Gastrocnemius medialis (tissue), 4 donors: ENCODE measurements around the gene CAMTA1. TPM values are rescaled to one million over a fixed set of nuclear protein-coding genes. Genes with fewer than 3 reads are reported as not detected.
"Not testable (repeated sequence)": the region's sequence is repeated elsewhere in the genome, so short reads cannot be mapped to it uniquely, and the experiment has no call there.

ENCODE experiments used
- ATAC-seq, 2 donors: fragments of 150-250 bp; one replicate each; pipeline ENCODE4 v1.9.1; 2016
- DNase-seq, 2 donors: peaks; one replicate each; pipeline ENCODE4 v3.0.0-alpha.2; 2019
- H3K27ac ChIP-seq, 4 donors: fragments of 200-600 bp; sonication (generic); 1 replicate in 1 of 4; 2 replicates in 3 of 4; pipeline ENCODE4 v1.5.1; 2016 to 2018; ENCODE audit warnings: mild to moderate bottlenecking in 2 of 4, moderate library complexity in 1 of 4
- H3K27me3 ChIP-seq, 3 donors: fragments of 200-600 bp; sonication (generic) in 2 of 3; 1 replicate in 1 of 3; 2 replicates in 2 of 3; pipeline versions ENCODE4 v1.5.1 to v1.6.0; 2016 to 2019; ENCODE audit warnings: mild to moderate bottlenecking in 1 of 3, moderate library complexity in 1 of 3
- H3K36me3 ChIP-seq, 2 donors: fragments of 200-600 bp; sonication (generic) in 1 of 2; one replicate each; pipeline ENCODE4 v1.5.1; 2017 to 2018
- H3K4me1 ChIP-seq, 2 donors: fragments of 200-600 bp; sonication (generic) in 1 of 2; one replicate each; pipeline ENCODE4 v1.5.1; 2016 to 2017; ENCODE audit warnings: mild to moderate bottlenecking in 2 of 2
- H3K4me3 ChIP-seq, 4 donors: fragments of 200-600 bp; sonication (generic) in 3 of 4; 1 replicate in 1 of 4; 2 replicates in 3 of 4; pipeline ENCODE4 v1.5.1; 2016 to 2019; ENCODE audit warnings: mild to moderate bottlenecking in 2 of 4
- H3K9me3 ChIP-seq, 3 donors: fragments of 200-600 bp; sonication (generic) in 2 of 3; 1 replicate in 1 of 3; 2 replicates in 2 of 3; pipeline ENCODE4 v1.5.1; 2016 to 2019
- POLR2A ChIP-seq, 2 donors: fragments of 450-650 bp; IDR thresholded peaks; one replicate each; pipeline ENCODE4 v1.6.1; 2017; ENCODE audit warnings: antibody characterized with exemption in 2 of 2, mild to moderate bottlenecking in 2 of 2, moderate library complexity in 2 of 2
- in situ Hi-C, 4 donors: fragments of 200-750 bp; cut with MboI; loops; one replicate each; pipeline versions ENCODE4 v1.15.0 to v1.8.0; 2017; ENCODE audit warnings: low sequenced_read_pairs in 4 of 4
- intact Hi-C: fragments of 100-400 bp; cut with DNase I; formaldehyde crosslinking; loops from one replicate; pipeline ENCODE4 v1.15.1; 2023; ENCODE audit warnings: low total_unique reads
- total RNA-seq, 4 donors: library from RNA; depleted of rRNA; stranded (reverse); fragments of >200 nt; gene quantifications; one replicate each; pipeline versions ENCODE4 v1.1.0 to v1.2.3, GENCODE V29; 2016
- TF ChIP-seq, protein P1 (sequence below), 5 experiments: fragments of 450-650 bp in 3 of 5; fragments of 200-600 bp in 2 of 5; sonication (generic) in 2 of 5; IDR thresholded peaks in 4 of 5; conservative IDR thresholded peaks in 1 of 5; 1 replicate in 4 of 5; 2 replicates in 1 of 5; pipeline ENCODE4 v1.5.1; 2016 to 2019; ENCODE audit warnings: antibody characterized with exemption in 5 of 5, mild to moderate bottlenecking in 3 of 5, moderate library complexity in 3 of 5

Gene CAMTA1
- total RNA-seq, 4 donors from 2014 or later, result 60.5 to 113 (median 70.4) TPM

DNA sequence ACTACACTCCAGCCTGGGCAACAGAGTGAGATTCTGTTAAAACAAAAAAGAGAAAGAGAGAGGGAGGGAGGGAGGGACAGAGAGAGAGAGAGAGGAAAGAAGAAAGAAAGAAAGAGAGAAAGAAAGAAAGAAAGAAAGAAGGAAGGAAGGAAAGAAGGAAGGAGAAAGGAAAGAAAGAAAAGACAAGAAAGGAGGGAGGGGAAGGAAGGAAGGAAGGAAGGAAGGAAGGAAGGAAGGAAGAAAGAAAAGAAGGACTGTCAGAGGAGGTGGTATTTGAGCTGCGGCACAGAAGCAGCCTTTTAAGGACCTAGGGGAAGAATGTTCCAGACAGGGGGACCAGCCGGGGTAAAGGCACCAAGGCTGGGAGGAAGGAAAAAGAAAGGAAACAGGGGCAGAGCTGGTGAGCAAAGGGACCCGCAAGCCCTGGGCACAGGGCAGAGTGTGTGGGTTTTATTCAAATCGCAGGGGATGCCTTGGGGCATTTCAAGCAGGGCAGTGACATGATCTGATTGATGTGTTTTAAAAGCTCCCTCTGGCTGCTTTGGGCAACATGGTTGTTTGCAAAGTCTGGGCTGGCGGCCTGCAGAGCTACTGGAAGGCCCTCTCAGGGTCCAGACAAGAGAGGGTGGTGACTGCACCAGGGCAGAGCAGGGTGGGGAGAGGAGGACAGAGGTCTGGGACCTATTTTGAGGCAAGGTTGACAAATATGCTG, 808.9 kb downstream of the CAMTA1 start:
- intact Hi-C loops, result no loop called here
- no peak overlapping the region for H3K27ac ChIP-seq
- no peak for DNase-seq
- no peaks in the 10 kb centered on the region for H3K4me1 ChIP-seq
- no peak for ATAC-seq
- in situ Hi-C loops, result no loop called here
- no peaks in the 10 kb centered on the region for H3K36me3 ChIP-seq
- H3K9me3 ChIP-seq, result no peaks in the 10 kb centered on the region
- TF ChIP-seq POLR2A (IDR thresholded peaks at IDR 0.05), result no peak
- TF ChIP-seq, protein P1, sequence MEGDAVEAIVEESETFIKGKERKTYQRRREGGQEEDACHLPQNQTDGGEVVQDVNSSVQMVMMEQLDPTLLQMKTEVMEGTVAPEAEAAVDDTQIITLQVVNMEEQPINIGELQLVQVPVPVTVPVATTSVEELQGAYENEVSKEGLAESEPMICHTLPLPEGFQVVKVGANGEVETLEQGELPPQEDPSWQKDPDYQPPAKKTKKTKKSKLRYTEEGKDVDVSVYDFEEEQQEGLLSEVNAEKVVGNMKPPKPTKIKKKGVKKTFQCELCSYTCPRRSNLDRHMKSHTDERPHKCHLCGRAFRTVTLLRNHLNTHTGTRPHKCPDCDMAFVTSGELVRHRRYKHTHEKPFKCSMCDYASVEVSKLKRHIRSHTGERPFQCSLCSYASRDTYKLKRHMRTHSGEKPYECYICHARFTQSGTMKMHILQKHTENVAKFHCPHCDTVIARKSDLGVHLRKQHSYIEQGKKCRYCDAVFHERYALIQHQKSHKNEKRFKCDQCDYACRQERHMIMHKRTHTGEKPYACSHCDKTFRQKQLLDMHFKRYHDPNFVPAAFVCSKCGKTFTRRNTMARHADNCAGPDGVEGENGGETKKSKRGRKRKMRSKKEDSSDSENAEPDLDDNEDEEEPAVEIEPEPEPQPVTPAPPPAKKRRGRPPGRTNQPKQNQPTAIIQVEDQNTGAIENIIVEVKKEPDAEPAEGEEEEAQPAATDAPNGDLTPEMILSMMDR (IDR thresholded peaks at IDR 0.05 in 4 of 5, conservative IDR thresholded peaks at IDR 0.05 in 1 of 5), result no peak
- no peaks in the 10 kb centered on the region for H3K27me3 ChIP-seq
- no peak overlapping the region for H3K4me3 ChIP-seq

- Histone ChIP-seq H3K36me3 (no peaks in the 10 kb centered on the region), H3K27me3 (no peaks in the 10 kb centered on the region), H3K4me3 (no peak overlapping the region), H3K9me3 (no peaks in the 10 kb centered on the region), H3K4me1 (no peaks in the 10 kb centered on the region), H3K27ac (no peak overlapping the region)
- ATAC-seq (no peak), DNase-seq (no peak)
- in situ Hi-C loops, result no loop called here
- no peak for TF ChIP-seq POLR2A (IDR thresholded peaks at IDR 0.05)
- TF ChIP-seq, protein P1 (IDR thresholded peaks at IDR 0.05 in 4 of 5, conservative IDR thresholded peaks at IDR 0.05 in 1 of 5), result no peak
- intact Hi-C loops, result no loop called here
Observed at GRCh38 chr1:7594714-7595295, 809.6 kb downstream of the CAMTA1 start.

DNA sequence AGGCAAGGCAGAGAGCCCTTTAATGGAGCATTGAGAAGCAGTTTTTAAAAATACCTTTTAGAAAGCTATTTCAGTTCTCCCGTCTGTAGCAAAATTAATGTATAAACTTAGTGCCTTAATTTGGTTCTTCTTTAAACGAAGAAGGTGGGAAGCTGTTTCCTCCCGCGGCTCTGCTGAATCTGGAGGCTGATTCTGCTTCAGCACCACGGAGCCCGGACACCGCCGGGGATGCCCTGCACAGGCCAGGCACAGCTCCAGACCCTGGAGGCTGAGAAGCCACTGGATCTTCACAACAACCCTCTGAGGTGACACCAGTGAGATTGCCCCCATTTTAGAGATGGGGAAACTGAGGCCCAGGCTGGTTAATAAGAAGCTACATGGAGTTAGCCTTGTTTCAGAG, 810.1 kb downstream of the CAMTA1 start:
- Histone ChIP-seq H3K9me3 (no peaks in the 10 kb centered on the region), H3K4me1 (no peaks in the 10 kb centered on the region), H3K27me3 (no peaks in the 10 kb centered on the region), H3K4me3 (no peak overlapping the region), H3K27ac (no peak overlapping the region), H3K36me3 (no peaks in the 10 kb centered on the region)
- TF ChIP-seq POLR2A (IDR thresholded peaks at IDR 0.05), result no peak
- TF ChIP-seq, protein P1 (IDR thresholded peaks at IDR 0.05 in 4 of 5, conservative IDR thresholded peaks at IDR 0.05 in 1 of 5), result no peak
- intact Hi-C loops (no loop called here), in situ Hi-C loops (no loop called here)
- no peak for ATAC-seq
- no peak for DNase-seq

DNA sequence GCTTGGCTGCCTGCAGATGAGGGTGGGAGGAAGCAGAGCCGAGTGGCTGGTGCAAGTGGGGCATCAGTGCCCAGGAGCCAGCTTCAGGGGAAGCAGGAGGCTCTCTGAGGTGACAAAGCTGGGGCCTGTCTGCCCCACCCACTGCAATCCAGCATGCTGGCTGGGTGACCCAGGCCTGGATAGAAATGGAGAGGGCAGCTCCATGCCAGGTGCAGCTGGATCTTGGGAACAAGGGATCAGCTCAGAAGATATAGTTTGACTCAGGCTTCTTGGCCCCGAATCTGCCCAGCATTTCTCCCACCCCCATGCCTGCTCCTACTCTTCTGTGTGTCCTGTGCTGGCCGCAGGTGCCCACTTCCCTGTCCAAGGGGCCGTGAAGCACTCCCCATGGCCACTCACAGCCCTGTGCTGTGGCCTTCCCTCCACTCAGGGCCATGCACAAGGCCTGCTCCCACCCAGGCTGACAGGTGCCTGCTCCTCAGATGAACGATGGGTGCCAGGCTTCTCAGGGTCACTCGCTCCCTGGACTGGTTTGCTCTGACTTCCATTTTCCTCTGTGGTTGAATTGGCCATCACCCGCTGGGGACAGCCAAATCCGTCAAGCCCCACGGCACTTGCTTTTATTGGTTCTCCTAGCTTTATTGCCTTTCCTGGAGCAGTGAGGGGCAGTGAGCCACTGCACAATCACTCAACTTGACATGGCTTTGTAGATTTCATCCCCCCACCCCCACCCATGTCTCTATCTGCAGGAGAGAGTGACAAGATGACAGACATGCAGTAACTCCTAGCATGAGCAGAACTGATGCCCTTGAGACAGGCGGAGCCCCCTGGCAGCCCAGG, 811.1 kb downstream of the CAMTA1 start:
- DNase-seq (no peak), ATAC-seq (no peak)
- intact Hi-C loops, result no loop called here
- TF ChIP-seq, protein P1 (IDR thresholded peaks at IDR 0.05 in 4 of 5, conservative IDR thresholded peaks at IDR 0.05 in 1 of 5), result no peak
- no peak for TF ChIP-seq POLR2A (IDR thresholded peaks at IDR 0.05)
- H3K4me1 ChIP-seq, result no peaks in the 10 kb centered on the region
- no peak overlapping the region for H3K27ac ChIP-seq
- H3K4me3 ChIP-seq, result no peak overlapping the region
- no peaks in the 10 kb centered on the region for H3K27me3 ChIP-seq
- in situ Hi-C loops, result no loop called here
- no peaks in the 10 kb centered on the region for H3K36me3 ChIP-seq
- H3K9me3 ChIP-seq, result no peaks in the 10 kb centered on the region

DNA sequence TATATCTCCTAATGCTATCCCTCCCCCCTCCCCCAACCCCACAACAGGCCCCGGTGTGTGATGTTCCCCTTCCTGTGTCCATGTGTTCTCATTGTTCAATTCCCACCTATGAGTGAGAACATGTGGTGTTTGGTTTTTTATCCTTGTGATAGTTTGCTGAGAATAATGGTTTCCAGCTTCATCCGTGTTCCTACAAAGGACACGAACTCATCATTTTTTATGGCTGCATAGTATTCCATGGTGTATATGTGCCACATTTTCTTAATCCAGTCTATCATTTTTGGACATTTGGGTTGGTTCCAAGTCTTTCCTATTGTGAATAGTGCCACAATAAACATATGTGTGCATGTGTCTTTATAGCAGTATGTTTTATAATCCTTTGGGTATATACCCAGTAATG, 812.8 kb downstream of the CAMTA1 start:
- DNase-seq, in situ Hi-C loops, H3K27ac ChIP-seq, intact Hi-C loops, H3K36me3 ChIP-seq, ATAC-seq, H3K4me3 ChIP-seq, H3K4me1 ChIP-seq, H3K27me3 ChIP-seq, H3K9me3 ChIP-seq: not testable (repeated sequence)

GRCh38 chr1:7604906-7605305, 819.7 kb downstream of the CAMTA1 start:
- intact Hi-C loops, result not testable (repeated sequence)

More at GRCh38 chr1:7604906-7605305, 819.7 kb downstream of the CAMTA1 start:
- H3K4me3 ChIP-seq, H3K4me1 ChIP-seq, in situ Hi-C loops, H3K27me3 ChIP-seq, H3K27ac ChIP-seq, DNase-seq, ATAC-seq, H3K36me3 ChIP-seq, H3K9me3 ChIP-seq: not testable (repeated sequence)
